ENCODE measurements around the gene CFAP119.
A peak's percentile ranks its signal among the peaks of the same experiment; 100 is the strongest.

The CFAP119 gene

DNA sequence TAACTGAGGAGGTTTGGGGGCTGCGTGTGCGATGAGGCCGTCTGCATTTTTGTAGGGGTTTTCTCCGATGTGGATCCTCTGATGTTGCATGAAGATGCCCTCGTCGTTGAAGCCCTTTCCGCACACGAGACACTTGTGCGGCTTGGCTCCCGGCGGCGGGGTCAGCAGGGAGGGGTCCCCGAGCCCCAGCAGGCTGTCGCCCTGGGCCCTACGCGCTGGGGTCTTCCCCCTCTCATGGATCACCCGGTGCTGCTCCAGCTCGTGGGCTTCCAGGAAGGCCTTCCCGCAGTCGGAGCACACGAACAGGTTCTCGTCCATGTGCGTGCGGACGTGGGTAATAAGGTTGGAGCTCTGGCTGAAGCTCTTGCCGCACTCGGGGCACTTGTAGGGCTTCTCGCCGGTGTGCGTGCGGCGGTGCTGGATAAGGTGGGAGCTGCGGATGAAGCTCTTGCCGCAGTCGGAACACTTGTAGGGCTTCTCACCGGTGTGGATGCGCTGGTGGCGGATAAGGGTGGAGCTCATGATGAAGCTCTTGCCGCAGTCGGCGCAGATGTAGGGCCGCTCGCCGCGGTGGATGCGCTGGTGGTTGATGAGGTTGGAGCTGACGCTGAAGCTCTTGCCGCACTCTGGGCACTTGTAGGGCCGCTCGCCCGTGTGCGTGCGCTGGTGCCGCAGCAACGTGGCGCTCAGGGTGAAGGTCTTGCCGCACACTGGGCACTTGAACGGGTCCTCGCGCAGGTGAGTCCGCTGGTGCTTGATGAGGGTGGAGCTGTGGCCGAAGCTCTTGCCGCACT lies 20.8 kb upstream of the CFAP119 start:
- no peak for DNase-seq

DNA sequence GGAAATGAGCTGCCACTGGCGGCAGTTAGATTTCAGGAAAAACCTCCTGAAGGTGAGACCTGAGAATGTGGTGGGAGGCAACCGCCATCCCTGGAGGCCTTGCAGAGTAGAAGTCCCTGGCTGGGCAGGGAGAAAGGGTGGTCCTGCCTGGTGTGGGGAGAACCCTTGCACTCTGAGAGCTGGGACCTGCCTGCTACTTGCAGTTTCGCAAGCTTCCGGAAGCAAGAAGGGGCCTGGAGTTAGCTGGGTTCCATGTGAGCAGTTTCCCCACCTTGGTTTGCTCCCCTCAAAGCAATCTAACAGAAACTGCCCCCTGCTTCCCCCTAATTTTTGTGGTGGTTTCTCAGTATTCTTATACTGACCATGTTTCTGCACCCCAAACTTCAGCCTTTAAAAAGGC lies 18.7 kb upstream of the CFAP119 start:
- no peak for DNase-seq

DNA sequence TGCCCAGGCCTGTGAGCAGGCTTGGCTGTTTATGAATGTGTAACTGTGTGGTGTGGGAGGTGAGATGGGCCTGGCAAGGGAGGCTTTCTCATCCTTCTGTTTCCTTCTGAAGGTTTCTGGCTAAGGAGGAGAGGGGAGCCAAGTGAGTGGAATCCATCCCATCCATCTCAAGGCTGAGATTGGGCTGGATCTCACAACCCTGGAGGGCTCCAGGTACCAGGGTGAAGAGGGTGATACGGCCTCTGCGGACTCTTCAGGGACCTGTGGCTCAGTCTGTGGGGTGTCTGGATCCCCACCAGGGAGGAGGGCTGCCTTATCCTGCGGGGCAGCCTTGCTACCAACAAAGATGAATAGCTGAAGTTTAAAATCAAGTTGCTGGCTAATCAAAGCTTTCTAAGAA lies 18.2 kb upstream of the CFAP119 start:
- DNase-seq = no peak

DNA sequence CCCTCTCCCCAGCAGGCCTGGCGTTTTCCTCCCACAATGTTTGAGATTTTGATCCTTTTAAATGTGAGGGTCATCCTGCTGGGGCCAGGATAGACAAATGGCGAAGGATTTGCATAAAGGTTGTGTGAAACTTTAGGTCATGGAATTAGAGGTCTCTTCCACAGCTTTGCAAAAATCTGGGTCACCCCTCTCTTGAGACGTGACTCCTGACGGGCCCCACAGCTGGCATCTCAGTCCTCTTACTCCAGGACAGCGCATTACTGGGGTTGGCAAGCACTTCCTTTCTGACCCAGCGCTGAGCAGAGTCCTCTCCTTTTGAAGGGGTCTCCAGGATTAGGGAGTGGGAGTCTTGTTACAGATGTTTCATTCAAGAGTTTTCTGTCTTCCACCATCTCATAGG lies 17.7 kb upstream of the CFAP119 start:
- no peak for DNase-seq

DNA sequence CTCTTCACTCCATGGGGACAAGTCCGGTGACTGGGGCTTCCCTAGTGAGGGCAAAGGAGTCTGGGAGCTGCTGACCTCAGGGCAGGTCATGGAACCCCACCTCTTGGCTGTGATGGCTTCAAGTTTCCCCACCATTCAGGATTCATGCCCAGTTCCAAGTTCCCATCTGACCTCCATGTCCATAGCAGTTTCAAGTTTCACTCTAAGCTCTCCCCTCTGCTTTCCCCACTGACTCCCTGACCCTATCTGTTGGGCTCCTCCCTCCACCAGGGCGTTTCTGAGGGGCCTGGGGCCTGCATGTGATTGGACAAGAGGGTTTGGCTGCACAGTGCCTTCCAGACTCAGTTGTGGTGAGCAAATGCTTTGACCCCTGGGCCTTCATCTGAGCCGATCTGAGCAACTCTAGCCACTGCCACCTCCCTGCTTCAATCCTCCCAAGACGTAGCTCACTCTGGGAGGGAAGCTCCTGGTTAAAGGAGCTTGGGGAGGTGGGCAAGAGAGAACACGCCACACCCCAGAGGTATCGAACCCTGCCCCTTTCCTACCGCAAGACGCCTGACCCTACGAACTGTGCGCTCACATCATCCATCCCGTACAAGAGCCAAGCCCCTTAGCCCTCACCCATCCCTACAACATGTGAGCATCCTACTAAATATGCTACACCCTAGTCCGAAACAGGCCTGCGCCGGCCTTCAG lies 16.8 kb upstream of the CFAP119 start:
- DNase-seq = no peak

DNA sequence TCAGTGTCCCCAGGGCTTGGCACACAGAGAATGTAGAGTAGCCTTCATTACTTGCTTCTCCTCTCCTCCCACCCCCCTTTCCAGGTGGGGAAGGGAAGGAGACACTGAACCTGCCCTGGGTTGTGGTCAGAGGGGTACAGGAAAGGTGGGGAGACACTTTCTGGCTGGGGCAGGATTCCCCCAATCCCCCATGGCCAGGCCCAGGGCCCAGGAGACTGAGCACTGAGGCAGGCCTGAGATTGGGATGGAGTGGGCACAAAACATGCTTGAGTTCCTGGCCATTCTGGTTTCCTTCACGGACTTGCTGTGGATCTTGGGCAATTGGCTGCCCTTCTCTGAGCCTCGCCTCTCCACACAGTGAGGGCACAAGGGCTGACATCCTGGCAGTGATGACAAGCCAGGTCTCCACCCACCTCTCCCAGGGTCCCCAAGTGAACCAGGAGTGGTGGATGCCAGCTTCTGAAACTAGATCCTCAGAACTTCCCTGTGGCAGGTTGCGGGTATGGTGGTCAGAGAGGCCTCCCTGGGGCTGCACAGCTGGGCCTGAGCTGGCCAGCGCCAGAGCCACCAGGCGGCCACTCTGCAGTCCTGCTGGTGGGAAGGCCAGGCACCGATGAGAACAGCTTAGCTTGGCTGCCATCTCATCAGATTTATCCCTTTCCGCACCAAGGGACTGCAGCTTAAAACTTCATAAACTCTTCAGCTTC lies 15.9 kb upstream of the CFAP119 start:
- no peak for DNase-seq

DNA sequence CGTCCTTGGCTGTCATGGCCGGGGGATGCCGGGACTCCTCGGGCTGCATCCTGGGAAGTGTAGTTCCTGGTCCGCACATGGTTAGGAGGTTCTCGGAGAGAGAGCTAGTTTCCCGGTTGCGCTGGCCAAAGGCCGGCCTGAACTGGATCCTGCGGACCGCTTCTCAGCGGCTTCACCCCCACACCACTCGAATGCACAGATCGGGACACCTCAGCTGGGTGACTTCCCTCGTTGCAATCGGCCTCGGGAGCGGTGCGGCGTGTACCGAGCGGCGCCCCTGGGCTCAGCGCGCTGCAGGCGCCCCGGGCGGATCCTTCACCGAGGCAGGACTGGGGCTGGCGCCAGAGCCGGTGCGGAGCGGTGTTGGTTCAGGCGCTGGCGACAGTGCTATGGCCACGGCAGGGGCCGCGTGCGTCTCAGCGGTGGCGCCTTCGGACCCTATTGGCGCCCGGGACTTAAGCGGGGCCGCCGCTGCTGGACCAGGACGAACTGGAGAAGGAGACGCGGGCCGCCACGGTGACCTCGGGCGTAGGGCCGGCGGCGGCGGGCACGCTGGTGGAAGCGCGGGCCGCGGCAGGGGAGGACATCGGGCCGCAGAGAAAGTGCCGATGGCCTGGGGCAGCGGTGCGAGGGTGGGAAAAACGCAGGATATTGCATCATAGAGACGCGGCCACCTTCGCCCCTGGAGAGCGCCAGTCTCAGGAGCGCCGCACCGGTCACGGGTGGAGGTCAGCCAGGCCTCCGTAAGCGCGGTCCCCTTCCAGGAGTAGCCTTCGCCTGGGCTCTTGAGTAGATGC lies 13.7 kb upstream of the CFAP119 start:
- DNase-seq = peak; percentile 17 to 90 (median 70)

DNA sequence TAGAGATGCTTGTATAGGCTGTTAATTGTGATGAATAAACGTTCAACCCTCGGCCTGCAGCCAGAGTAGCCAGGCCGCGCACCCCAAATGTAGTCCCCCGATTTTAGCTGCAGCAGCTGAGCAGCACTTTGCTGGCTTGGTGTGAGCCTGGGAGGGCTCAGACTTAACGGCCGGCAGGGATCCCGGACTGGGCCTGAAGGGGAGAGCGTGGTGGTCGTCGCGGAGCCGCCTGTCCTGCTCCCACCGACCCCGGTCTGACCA lies 13.2 kb upstream of the CFAP119 start:
- DNase-seq = no peak

DNA sequence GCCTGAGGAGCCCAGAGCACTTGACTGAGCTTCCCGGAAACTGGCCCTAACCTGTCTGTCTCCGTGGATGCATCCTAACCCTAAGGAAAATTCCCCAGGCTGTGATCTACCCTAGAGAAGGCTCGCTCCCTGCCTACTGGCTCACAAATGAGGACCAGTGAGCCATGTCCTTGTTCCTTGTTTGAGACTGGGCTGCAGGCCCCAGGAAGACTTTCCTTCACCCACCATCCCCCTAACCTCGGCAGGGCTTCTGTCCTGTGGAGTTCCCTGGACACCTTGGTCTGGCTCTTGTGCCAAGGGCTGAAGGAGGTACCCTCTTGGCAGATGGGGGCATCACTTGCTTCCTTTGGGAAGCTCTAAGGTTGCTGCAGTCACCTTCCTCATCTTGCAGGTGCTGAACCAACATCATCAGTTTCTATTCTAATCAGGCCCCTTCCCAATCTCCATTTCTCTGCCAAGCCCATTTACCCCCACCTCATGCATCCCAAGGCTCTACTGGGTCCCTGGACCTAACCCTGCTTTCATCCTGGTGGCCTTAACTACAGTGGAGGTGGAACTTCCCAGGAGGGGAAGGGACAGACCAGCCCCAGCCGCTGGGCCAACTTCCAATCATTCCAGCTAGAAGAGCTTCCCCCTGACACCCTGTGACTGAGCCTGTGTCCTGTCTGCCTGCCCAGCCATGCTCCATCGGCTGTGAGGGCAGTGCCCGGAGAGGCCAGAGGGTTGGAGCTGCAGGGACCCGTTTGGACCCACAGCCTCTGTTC lies 12.7 kb upstream of the CFAP119 start:
- DNase-seq = peak in 3 of 56 donors; percentile 33 to 43 (median 38)

DNA sequence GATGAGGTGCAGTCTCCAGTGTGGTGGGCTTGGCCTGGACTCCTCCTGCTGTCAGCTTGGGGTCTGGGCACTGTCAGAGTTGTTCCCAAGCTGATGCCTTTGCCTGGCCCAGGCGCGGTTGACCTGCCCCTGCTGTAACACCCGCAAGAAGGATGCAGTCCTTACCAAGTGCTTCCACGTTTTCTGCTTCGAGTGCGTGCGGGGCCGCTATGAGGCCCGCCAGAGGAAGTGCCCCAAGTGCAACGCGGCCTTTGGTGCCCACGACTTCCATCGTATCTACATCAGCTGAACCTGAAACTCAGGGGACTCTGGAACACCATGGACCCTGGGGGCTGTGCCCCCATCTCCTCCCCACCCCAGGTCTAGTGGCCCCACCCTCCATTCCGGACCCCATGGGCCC lies 12.0 kb upstream of the CFAP119 start:
- DNase-seq = no peak

DNA sequence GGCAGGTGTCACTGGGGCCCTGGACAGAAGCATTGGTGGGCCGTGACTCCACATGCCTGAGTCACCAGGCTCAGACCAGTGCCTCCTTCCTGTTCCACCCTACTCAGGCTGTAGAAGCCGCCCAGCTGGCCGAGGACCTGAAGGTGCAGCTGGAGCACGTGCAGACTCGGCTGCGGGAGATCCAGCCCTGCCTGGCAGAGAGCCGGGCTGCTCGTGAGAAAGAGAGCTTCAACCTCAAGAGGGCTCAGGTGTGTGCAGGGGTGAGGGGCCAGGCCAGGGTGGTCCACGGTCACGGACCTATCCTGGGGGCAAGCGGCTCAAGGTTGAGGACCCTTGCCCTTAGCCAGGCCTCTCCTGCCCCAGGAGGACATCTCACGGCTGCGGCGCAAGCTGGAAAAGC lies 9.9 kb upstream of the CFAP119 start:
- DNase-seq = no peak

DNA sequence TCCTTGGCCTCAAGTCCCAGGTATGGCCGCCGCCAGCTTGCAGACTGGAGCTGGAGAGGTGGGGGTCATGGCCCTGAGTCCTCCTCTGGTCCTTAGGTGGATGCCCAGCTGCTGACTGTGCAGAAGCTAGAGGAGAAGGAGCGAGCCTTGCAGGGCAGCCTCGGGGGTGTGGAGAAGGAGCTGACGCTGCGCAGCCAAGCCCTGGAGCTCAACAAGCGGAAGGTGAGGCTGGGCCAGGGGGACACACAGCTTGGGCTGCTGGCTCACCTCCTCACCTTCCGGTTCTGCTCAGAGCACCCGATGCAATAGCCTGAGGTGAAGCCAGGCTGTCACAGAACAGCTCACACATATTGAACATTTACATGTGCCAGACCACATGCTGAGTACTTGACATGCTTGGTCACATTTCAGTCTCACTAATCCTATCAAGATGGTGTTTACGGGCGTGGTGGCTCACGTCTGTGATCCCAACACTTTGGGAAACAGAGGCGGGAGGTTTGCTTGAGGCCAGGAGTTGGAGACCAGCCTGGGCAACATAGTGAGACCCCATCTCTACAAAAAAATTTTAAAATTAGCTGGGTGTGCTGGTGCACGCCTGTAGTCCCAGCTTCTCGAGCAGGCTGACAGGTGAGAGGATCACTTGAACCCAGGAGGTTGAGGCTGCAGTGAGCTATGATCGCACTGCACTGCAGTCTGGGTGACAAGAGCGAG lies 7.7 kb upstream of the CFAP119 start:
- no peak for DNase-seq

DNA sequence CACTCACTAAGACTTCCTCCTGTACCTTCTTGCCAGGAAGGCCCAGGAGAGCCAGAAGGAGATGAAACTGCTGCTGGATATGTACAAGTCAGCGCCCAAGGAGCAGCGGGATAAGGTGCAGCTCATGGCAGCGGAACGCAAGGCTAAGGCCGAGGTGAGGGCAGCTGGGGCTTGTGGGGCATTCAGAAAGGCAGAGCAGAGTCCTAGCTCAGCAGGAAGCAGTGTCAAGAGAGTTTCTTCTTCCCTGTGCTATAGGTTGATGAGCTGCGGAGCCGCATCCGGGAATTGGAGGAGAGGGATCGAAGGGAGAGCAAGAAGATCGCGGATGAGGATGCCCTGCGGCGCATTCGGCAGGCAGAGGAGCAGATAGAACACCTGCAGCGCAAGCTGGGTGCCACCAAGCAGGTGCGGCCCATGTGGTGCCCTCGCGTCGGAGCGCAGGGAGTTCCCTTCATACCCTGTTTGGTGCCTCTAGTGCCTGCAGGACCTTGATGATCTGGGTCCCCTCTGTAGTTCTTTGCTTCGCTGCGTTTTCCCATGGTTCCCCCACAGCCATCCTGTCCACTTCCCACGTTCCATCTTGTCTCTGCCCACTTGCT lies 6.8 kb upstream of the CFAP119 start:
- no peak for DNase-seq

DNA sequence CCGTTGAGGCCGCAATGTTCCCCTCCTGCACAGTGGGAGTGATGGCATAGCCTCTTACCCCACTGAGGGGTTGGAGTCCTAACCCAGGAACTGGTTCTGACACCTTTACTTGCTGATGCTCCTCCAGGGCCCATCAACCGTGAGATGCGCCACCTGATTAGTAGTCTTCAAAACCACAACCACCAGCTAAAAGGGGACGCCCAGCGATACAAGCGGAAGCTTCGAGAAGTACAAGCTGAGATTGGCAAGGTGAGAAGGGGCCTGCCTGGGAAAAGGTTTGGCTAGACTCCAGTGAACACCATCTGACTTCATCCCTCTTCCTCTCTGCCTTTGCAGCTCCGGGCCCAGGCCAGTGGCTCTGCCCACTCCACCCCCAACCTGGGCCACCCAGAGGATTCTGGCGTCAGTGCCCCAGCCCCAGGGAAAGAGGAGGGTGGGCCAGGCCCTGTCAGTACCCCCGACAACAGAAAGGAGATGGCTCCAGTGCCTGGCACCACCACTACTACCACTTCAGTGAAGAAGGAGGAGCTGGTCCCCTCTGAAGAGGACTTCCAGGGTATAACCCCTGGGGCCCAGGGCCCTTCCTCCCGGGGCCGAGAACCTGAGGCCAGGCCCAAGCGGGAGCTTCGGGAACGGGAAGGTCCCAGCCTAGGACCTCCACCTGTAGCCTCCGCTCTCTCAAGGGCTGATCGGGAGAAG lies 6.1 kb upstream of the CFAP119 start:
- no peak for DNase-seq

DNA sequence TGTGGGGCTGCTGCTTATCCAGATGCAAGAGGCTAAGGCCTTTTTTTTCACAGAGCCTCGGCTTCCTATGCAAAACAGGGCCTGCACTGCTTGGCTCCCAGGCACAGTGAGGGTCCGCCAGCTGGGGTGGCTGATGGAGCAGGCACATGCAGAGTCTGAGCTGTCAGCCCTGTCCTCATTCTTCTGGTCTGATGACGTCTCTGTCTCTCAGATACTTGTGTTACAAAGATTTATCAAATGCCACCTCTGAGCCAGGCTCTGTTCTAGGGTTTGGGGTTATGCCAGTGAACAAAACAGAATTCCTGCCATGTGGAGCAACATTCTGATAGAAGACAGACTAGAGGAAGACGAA lies 5.0 kb upstream of the CFAP119 start:
- no peak for DNase-seq

DNA sequence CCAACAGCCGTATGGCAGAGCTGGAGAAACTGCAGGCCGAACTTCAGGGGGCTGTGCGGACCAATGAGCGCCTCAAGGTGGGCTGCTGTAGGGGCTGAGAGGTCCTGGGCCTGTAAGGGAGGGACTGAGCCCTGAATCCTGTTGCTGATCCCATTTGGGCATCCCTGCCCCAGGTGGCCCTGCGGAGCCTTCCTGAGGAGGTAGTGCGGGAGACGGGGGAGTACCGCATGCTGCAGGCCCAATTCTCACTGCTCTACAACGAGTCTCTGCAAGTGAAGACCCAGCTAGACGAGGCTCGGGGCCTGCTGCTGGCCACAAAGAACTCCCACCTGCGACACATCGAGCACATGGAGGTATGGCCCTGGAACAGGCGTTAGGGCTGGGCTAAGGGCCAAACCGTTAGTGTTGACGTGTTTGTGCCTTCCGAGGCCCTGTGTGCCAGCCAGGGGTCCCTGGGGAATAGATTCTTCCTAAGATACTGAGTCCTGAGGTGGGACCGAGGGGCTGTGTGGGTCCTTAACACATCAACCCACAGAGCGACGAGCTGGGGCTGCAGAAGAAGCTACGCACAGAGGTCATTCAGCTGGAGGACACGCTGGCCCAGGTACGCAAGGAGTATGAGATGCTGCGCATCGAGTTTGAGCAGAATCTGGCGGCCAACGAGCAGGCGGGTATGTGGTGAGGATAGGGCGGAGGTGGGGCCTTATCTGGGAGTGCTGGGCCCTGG lies 4.5 kb upstream of the CFAP119 start:
- no peak for DNase-seq

DNA sequence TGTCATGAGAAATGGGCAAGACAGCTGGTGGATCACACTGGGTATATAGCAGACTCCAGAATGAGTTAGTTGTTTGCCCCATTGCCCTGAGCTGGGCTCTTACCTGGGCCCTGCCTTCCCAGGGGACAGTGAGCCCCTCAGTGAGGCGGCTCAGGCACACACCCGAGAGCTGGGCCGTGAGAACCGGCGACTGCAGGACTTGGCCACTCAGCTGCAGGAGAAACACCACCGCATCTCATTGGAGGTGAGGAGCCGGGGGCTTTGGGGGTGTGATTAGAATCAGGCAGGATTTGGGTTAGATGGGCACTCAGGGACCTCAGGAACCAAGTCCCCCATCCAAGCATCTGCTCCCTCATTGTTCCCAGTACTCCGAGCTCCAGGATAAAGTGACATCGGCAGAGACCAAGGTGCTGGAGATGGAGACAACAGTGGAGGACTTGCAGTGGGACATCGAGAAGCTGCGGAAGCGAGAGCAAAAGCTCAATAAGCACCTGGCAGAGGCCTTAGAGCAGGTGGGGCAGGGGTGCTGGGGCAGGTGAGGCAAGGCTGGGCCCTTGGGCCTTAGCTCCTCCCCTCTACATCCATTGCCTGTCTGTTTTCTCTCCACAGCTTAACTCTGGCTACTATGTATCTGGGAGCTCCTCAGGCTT lies 3.1 kb upstream of the CFAP119 start:
- DNase-seq = no peak

DNA sequence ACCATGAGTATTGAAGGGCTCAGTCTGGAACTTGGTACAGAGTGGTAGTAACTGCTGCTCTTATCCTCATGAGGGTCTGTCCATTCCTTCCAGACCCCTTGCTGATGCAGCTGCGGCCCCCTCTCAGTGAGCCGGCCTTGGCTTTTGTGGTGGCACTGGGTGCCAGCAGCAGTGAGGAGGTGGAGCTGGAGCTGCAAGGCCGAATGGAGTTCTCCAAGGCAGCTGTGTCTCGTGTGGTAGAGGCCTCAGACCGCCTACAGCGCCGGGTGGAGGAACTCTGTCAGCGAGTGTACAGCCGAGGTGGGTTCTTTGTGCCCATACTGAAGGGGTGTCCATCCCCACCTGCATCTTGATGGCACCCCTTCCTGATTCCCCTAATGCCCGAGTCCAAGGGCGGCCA lies 2.2 kb upstream of the CFAP119 start:
- no peak for DNase-seq

Measured in nucleus accumbens (tissue), 56 donors.